ENCODE results near the gene RSBN1L. TPM values are rescaled to one million over a fixed set of nuclear protein-coding genes. Genes with fewer than 3 reads are reported as not detected.

RSBN1L gene
- total and polyA plus RNA-seq, 2 of the 8 experiments (the other 6 are each of a cell fraction or from before 2014, with no cell fraction given) = 4.1 to 22.1 TPM

DNA sequence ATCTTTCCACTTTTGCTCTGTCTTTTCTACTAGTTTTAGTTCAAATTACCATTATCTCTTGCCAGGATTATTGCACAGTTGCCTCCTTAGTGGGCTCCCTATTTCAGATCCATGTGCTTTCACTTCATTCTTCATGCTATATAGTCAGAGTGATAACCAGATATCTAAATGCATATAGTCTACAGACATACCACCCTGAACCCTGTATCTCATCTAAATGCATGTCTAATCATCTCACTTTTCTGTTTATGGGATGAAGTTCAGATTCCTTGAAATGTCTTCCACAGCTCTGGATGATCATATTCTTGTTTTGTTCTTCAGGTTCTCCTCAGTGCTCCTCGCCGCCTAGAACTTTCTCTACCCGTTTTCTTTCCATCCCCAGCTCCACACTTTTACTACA lies 13.8 kb downstream of the RSBN1L start:
- 95% methylated on average over 3 of the region's 3 CpGs; no CpG with 5 or more reads in 1 of the 2 experiments for WGBS, 2 experiments (ENCODE audit: extremely low coverage in 1 of 2, insufficient coverage in 1 of 2, insufficient read length in 1 of 2, insufficient replicate concordance in 2 of 2, low coverage in 1 of 2, low lambda C conversion rate in 2 of 2, missing lambda C conversion rate in 1 of 2)
- no peak overlapping the region for H2BK5ac ChIP-seq (ENCODE audit: low read depth, low read length)

More for the DNA sequence above, 13.8 kb downstream of the RSBN1L start:
- FAIRE-seq (no peak), DNase-seq (ENCODE audit: low read depth in 1 of 2, low spot score in 2 of 2) (no peak)
- H3K79me2 ChIP-seq (ENCODE audit: control insufficient read depth in 1 of 2, insufficient read depth in 2 of 2, low read length in 2 of 2) = peaks cover 0 to 90% of the 10 kb centered on the region in 2 experiments
- H3K4ac ChIP-seq (replicated peaks; ENCODE audit: insufficient read length, low read depth, low read length) = no peak overlapping the region
- H3K79me1 ChIP-seq (ENCODE audit: low read depth, low read length) = peaks cover 6% of the 10 kb centered on the region
- H2AK5ac ChIP-seq (ENCODE audit: low read depth, low read length) = no peak overlapping the region
- TF ChIP-seq HDAC2 (IDR thresholded peaks at IDR 0.05; ENCODE audit: borderline replicate concordance in 1 of 2, low read depth in 2 of 2, low read length in 2 of 2) = no peak
- no peak for TF ChIP-seq BRCA1 (IDR thresholded peaks at IDR 0.05; ENCODE audit: low read depth, low read length)
- ChIA-PET POLR2A (ENCODE audit: partially characterized antibody) (interaction anchor here (0.9 to 1.2 kb wide), 3 partner anchors 14 to 42 kb away, joined by 3 read pairs; partner anchors contain the start of gene RSBN1L), CTCF (ENCODE audit: partially characterized antibody) (interaction anchor here (1.1 to 2.7 kb wide), 4 partner anchors 8 to 53 kb away, joined by 3 to 7 read pairs (median 4); no protein-coding TSS in a partner anchor)
- no peaks in the 10 kb centered on the region; a peak in 2 of 8 replicates for H3K36me3 ChIP-seq (ENCODE audit: control insufficient read depth in 2 of 4, insufficient read depth in 4 of 4, low read length in 3 of 4)
- H3K4me1 ChIP-seq (replicated peaks in 1 of 4; ENCODE audit: control insufficient read depth in 3 of 4, insufficient read depth in 4 of 4, low read length in 3 of 4) = no peaks in the 10 kb centered on the region
- no peak overlapping the region for H3K27ac ChIP-seq (ENCODE audit: low read depth, low read length)
- H3K9ac ChIP-seq (replicated peaks in 1 of 4; ENCODE audit: extremely low read depth in 1 of 4, low read depth in 3 of 4, low read length in 3 of 4) = no peak overlapping the region; a peak in 1 of 7 replicates
- H2BK12ac ChIP-seq (ENCODE audit: low read depth, low read length) = no peak overlapping the region
- H4K5ac ChIP-seq (ENCODE audit: insufficient read length, low read depth, low read length) = no peak overlapping the region
- no peak overlapping the region for H2BK120ac ChIP-seq (replicated peaks; ENCODE audit: low read depth, low read length)
- no peak overlapping the region for H2BK20ac ChIP-seq (ENCODE audit: low read length)
- no peak overlapping the region for H3K4me3 ChIP-seq (ENCODE audit: extremely low read depth in 1 of 4, insufficient read depth in 2 of 4, low read depth in 3 of 4, low read length in 4 of 4)
- H4K91ac ChIP-seq (replicated peaks; ENCODE audit: insufficient read length, low read length) = no peak overlapping the region
- no peak overlapping the region for H3K18ac ChIP-seq (ENCODE audit: extremely low read depth, low read length)
- no peak overlapping the region for H3K56ac ChIP-seq (replicated peaks; ENCODE audit: insufficient read length, low read depth, low read length)
- peaks cover 0 to 4% of the 10 kb centered on the region in 2 experiments for H4K20me1 ChIP-seq (replicated peaks in 1 of 2; ENCODE audit: control insufficient read depth in 1 of 2, insufficient read depth in 2 of 2, low read length in 2 of 2)
- no peak overlapping the region for H3K4me2 ChIP-seq (ENCODE audit: insufficient read depth in 1 of 2, low read depth in 2 of 2, low read length in 2 of 2)
- H2AFZ ChIP-seq (ENCODE audit: low read length) = no peak overlapping the region
- no peak overlapping the region for H3K23ac ChIP-seq (ENCODE audit: insufficient read length)
- no peak overlapping the region for H4K8ac ChIP-seq (ENCODE audit: extremely low read depth, insufficient read depth, low read length)
- H3K23me2 ChIP-seq (ENCODE audit: low read depth, low read length) = no peaks in the 10 kb centered on the region; the same call in 1 of the 2 replicates
- no peaks in the 10 kb centered on the region for H3K9me3 ChIP-seq (ENCODE audit: insufficient read depth in 2 of 2, low read depth in 1 of 2, low read length in 1 of 2)
- H2BK15ac ChIP-seq (ENCODE audit: low read length) = no peak overlapping the region
- H3K27me3 ChIP-seq (replicated peaks in 1 of 4; ENCODE audit: control insufficient read depth in 3 of 4, extremely low read depth in 1 of 4, insufficient read depth in 3 of 4, low read length in 3 of 4) = no peaks in the 10 kb centered on the region
- H3K14ac ChIP-seq (ENCODE audit: insufficient read length) = no peak overlapping the region

Measured in H1 (cell line).